Measurements from ENCODE around the gene ANKMY1.
"Not testable (repeated sequence)": the region's sequence is repeated elsewhere in the genome, so short reads cannot be mapped to it uniquely, and the experiment has no call there.

Gene ANKMY1

DNA sequence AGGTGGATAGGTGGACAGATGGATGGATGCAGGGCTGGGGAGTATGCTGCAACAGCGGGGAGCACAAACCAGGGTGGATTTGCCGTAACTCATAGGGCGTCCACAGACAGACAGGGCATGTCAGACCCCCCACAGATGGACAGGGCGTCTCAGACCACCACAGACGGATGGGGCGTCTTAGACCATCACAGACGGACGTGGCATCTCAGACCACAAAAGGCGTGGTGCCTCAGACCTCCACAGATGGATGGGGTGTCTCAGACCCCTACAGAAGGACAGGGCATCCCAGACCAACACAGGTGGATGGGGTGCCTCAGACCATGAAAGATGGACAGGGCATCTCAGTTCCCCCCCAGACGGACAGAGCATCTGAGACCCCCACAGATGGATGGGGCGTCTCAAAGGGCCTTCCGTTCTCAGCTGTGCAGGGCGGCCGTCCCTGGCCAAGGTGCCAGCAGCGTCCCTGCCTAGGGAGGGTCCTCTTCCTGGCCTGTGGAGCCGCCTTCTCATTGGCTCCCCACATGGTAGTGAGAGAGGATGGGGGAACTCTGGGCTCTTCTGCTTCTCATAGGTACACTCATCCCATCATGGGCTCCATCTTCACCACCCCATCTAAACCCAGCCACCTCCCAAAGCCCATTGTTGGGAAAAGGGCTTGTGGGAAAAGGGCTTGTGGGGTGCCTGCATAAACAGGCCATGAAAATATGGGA is 2.1 kb downstream of the ANKMY1 start:
- DNase-seq (ENCODE audit: low read depth in 2 of 2): no peak

DNA sequence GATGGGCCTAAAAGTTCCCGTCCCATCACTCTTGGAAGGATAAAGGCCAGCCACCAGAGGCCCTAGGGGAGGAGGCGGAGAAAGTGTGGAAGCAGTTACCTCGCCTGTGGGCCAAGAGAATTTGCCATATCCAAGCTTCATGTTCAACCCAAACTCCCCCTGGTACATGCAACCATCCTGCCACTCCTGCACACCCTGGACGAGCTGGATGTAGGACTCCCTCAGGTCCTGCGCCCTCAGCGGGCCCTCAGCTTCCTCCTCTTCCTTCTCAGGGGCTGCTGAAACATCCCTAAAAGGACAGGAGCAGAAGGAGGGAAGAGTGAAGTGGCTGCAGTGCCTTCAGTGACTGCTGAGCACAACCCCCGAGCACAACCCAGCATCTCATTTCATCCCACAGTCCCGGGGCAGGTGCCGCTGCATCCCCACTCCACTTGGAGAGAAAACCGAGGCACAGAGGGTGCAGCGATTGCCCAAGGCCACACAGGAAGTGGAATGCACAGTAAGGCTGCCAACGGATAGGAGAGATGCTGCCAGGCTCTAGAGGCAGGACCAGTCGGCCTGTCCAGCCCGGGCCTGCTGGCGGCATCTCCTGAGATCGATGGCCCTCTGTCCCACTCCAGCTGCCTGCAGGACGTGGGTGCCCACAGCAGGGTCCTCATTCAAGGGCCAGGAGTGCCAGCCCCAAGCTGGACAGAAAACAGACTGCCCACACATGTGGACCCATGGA is 2.9 kb downstream of the ANKMY1 start:
- no peak for DNase-seq (ENCODE audit: low read depth in 2 of 2)

DNA sequence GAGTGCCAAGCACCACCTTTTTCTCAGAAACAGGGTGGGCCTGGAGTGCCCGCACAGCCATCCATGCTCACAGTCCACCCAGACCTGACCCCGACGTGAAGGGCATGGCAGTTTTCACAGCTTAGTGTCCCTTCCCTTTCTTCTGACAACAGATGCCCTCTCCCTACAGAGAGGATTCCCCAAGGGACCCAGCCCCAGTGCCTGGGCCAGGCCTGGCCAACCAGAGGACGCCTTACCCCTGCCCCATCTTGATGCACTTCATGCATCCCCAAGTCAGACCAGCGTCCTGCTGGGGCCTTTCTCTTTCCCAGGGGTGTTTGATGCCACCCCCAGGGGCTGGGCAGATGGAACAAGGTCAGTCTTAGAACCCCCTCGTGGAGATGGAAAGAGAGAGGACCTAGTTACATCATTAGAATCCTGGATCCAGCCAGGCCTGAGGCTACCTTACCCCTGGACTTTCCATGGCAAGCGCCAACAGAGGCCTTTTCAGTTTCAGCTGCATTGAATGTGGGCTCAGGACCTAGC is 3.8 kb downstream of the ANKMY1 start:
- DNase-seq (ENCODE audit: low read depth in 2 of 2): no peak

DNA sequence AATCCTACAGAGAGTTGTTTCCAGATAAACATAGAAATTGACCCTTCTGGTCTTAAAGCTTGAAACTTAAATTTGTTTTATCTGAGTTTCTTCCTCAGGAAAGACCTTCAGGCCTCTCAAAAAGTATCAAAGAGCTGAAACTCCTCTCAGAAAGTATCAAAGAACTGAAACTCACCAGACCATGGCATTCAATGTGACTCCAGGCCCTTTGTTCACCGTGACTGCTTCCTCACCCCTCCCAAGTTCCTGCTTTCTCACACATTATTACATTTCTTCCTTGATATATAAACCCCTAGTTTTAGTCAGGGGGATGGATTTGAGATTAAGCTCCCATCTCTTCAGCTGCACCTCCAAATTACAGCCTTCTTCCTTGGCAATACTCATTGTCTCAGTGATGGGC is 6.0 kb downstream of the ANKMY1 start:
- no peak for DNase-seq (ENCODE audit: low read depth in 2 of 2)

DNA sequence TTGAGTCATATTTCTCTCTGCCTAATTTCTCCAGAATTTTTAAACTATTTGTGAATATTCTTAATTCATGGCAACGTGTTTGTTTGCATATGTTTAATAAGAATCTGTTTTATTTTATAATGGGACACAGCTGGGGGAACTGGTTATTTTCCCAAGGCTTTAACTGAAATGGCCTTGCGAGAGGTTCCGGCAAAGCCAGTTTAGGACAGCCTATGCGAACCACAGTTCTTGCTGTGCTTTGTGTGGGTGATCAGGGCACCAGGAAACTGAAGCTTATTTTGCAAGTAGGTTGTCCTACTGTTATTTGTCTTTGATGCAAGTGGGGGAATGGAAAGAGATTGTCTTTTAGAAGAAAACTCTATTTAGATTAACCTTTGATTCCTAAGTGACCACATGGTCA is 6.5 kb downstream of the ANKMY1 start:
- no peak for DNase-seq (ENCODE audit: low read depth in 2 of 2)

DNA sequence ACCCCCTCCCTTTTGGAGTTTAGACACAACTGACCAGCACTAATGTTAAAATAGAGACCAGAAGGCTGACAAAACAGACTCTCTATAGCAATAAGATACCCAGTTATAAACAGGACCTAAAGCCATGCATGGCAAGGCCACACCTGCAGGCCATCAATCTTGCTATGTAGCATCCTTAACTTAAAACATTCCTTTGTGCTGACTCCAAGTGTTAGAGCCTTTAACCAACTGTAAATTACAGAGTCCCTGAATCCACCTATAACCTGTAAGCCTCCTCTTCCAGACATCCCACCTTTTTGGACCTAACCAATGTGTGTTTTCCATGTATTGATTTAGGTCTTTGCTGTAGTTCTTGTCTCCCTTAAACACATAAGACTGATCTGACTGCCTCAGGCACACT is 17.9 kb downstream of the ANKMY1 start:
- DNase-seq (ENCODE audit: low read depth in 2 of 2): no peak

DNA sequence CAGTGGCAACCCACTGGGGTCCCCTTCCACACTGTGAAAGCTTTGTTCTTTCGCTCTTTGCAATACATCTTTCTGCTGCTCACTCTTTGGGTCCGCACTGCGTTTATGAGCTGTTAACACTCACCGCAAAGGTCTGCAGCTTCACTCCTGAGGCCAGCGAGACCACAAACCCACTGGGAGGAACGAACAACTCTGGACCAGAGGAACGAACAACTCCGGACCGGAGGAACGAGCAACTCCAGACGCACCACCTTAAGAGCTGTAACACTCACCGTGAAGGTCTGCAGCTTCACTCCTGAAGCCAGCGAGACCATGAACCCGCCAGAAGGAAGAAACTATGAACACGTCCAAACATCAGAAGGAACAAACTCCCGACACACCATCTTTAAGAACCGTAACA is 18.7 kb downstream of the ANKMY1 start:
- not testable (repeated sequence) for DNase-seq (ENCODE audit: low read depth in 2 of 2)

DNA sequence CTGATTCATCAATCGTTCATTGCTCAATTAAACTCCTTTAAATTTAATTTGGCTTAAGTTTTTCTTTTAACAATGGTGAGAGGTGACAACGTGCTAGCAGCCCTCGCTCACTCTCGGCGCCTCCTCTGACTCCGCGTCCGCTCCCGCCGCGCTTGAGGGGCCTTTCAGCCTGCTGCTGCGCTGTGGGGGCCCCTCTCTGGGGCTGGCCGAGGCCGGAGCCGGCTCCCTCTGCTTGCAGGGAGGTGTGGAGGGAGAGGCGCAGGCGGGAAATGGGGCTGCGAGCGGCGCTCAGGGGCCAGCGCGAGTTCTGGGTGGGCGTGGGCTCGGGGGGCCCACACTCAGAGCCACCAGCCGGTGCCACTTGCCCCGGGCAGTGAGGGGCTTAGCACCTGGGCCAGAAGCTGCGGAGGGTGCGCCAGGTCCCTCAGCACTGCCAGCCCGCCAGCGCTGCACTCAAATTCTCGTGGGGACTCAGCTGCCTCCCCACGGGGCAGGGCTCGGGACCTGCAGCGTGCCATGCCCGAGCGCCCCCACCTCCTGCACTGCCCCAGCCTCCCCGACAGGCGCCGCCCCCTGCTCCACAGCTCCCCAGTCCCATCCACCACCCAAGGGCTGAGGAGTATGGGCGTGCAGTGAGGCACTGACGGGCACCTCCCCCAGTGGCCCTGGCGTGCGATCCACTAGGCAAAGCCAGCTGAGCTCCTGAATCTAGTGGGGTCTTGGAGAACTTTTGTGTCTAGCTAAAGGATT is 19.6 kb downstream of the ANKMY1 start:
- no peak for DNase-seq (ENCODE audit: low read depth in 2 of 2)

DNA sequence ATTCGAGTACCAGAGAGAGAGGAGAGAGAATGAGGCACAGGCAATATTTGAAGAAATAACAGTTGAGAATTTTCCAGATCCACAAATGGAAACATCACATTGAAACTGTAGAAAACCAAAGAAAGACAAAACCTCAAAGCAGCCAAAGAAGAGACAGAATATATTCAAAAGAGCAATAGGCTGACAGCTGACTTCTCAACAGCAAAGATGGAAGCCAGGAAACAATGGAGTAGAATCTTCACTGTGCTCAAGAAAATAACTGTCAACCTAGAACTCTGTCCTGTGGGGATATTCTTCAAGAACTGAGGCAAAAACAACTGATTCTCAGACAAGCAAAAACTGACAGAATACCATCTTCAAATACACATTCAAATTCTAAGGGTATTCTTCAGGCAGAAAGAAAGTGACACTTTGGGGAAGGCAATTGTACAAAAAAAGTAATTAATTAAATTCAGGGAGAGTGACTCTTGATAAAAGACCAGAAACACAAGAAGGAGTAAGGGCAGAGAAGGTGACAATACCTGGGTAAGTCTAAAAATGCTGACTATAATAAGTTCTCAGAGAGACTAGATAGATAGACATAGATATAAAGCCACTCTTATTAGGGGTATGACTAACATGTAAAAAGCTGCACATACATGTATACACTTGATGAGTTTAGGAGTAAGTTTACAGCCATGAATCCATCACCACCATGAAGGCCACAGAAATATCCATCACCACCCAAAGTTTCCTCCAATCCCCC is 25.6 kb downstream of the ANKMY1 start:
- DNase-seq (ENCODE audit: low read depth in 2 of 2): no peak

DNA sequence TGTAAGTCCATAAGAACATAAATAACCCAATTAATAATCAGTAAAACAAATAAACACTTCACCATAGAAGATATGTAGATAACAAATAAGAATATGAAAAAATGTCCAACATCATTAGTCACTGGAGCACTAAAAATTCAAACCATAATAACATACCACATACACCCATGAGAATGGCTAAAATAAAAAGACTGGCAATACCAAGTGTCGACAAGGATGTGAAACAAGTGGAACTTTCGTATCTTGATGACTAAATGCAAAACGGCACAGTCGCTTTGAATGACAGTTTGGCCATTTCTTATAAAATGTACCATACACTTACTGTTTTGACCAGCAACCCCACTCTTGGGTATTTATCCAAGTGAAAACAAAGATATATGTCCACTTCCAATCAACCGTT is 26.8 kb downstream of the ANKMY1 start:
- no peak for DNase-seq (ENCODE audit: low read depth in 2 of 2)

DNA sequence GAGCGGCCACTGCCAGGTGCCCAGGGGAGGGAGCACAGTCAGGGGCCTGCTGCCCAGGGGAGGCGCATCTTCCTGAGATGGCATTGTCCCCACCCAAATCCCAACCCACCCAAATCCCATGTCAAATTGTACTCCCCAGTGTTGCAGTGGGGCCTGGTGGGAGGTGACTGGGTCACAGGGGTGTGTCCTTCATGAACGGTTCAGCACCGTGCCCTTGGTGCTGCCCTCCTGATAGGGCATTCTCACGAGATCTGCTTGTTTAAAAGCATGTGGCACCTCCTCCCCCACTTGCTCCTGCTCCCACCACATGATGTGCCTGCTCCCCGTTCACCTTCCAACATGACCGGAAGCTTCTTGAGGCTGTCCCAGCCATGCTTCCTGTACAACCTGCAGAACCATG is 27.6 kb downstream of the ANKMY1 start:
- no peak for DNase-seq (ENCODE audit: low read depth in 2 of 2)

DNA sequence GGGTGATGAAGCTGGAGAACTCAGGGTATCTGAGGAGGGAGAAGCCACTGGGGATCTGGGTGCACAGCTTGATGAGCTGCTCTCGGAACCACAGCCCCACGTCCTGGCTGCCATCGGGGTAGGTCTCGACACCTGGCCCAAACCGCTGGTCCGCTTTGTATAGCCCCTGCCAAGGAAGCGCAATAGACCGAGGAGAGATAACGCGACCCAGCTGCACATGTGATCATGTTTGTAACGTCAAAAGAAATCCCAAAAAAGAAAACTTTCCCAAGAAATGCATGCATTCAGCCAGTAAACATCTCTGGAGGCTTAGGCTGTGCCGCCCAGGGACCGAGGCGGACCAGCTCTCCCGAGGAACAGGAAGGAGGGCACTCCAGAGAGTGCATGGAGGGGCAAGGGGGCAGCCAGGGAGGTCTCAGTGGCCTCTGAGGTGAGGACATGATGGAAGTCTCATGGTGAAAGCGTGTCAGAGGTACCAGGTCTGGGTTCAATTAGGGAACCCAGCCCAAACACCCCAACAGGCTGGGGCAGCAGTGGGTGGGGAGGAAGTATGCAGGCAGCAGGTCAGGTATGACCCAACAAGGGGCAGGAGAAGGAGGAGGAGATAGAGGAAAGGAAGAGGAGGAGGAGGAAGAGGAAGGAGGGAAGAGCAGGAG is 28.3 kb downstream of the ANKMY1 start:
- no peak for DNase-seq (ENCODE audit: low read depth in 2 of 2)

DNA sequence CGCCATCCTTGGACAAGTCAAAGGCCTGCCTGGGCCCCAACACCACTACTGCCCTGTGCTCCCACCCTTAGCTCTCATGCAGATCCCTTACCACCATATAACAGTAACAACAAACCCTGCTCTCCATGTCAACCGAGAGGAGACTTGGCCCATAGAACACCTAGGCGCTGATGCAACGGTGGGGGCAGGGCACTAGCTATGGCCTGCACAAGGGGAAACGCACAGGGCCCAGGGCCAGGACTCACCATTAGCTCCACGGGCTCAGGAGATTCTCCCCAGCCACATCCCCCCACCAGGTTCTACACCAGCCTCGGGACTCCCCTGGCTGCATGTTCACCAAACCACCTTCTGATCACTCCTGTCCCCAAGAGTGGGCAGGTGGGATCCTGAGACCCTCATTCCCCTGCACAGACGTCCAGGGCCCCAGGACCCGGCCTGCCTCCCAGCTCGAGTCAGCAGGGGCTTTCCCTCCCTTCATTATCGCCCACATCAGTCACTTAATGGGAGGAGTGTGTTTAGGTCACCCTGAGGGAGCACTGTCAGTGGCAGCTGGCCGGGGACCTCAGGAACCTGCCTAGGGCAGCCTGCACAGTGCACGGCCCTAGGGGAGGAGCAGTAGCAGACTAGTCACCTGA is 29.3 kb downstream of the ANKMY1 start:
- no peak for DNase-seq (ENCODE audit: low read depth in 2 of 2)

DNA sequence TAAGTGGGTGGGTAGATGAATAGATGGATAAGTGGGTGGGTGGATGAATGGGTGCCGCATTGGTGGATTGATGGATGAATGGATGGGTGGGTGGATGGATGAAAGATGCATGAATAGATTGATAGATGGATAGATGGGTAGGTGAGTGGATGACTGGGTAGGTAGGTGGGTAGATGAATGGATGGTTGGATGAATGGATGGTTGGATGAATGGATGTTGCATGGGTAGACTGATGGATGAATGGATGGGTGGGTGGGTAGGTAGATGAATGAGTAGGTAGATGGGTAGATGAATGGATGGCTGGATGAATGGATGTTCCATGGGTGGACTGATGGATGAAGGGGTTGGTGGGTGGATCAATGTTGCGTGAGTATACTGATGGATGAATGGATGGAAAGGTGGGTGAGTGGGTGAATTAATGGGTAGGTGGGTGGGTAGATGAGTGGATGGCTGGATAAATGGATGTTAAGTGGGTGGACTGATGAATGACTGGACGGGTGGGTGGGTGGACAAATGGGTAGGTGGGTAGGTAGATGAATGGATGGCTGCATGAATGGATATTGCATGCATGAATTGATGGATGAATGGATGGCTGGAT is 30.5 kb downstream of the ANKMY1 start:
- DNase-seq (ENCODE audit: low read depth in 2 of 2): no peak

DNA sequence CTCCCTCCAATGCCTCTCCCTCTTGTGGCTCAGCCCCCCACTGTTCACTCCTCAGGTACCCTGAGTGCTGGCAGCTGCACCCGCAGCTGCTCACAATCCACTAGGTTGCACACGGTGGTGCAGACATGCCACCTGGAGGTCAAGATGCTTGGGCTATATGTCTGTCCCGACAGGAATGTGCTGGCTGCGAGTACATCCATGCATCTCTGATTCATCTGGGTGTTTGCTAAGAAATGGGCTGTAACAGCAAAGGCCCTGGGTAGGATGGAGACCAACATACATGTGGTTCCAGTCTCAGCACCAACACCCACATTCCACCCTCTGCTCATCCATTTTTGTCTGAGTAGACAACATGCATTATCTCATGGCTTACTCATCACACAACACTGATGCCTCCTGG is 31.3 kb downstream of the ANKMY1 start:
- no peak for DNase-seq (ENCODE audit: low read depth in 2 of 2)

DNA sequence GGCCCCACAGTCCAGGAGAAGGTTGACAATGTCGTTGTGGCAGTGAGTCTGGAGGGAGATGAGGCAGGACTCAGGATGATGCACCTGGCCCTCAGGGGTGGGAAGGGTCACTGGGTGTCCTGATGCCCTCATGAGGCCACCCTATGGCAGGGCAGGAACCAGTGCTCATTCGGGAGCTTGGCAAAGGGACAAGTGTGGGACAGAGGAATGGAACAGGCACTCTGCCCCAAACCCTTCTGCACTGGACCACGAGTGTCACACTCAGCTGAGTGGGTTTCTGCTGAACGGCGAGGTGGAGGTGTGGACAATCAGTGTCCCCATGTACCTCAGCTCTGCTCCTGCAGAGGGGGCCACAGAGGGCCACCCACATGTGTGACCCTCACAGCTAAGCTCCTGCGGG is 32.0 kb downstream of the ANKMY1 start:
- DNase-seq (ENCODE audit: low read depth in 2 of 2): no peak

DNA sequence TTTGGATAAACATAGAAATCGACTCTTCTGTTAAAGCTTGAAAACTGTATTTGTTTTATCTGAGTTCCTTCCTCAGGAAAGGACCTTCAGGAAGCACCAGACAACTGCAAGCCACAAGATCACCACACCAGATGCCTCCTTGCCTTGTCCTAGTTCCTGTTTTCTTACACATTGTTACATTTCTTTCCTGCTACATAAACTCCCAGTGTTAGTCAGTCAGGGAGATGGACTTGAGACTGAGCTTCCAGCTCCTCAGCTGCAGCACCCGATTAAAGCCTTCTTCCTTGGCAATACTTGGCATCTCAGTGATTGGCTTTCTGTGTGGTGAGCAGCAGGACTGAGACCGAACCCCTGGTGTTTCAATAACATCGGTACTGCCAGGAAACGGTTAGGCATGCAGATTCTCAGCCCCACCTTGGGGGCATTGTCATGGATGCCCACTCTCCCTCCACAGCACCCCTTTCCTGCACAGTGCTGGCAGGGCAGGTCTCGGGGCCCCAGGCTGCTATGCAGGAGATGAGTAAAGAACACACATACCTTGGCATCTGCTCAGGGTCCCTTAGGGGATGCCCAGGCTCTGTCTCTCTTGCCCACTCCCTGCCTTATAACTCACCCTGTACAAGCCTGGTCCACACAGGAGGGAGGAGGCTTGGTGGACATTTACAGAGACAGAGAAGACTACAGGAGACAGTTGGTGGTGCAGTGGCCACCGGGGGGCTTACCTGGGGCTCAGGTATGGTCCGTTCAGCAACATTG is 32.6 kb downstream of the ANKMY1 start:
- no peak for DNase-seq (ENCODE audit: low read depth in 2 of 2)

DNA sequence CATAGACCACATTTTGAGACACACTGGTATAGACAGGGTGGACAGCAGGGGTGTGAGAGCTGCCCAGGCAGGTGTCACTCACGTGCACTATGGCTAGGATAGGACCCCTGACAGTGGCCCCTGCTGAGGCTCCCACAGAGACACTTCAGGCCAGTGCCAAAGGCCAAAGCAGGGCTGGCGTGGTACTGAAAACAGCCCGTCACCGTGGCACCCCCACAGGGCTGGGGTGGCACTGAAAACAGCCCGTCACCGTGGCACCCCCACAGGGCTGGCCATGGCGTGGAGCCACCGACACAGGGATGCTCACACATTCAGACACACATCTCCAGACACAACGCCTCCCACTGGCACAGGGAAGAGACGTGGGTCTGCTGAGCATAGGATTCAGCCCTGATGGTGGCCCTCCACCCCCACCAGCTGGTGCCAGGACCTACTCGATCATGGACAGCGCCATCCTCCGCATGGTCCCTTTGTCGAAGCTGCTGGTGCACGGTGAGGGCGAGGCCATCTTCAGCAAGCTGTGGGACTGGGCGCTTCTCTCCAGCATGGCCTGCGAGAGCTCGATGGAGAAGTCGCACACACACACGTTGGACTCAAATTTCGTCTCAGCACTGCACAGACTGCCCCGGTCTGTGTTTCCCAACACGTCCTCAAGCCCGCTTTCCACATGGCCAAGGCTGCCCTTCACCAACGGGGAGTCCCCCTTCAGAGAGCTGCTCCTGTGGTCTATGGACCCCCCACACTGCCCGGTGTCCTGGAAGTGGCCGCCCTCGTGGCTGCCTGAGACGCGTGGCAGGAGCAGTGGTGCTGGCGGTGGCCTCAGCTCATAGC is 34.1 kb downstream of the ANKMY1 start:
- DNase-seq (ENCODE audit: low read depth in 2 of 2): no peak

DNA sequence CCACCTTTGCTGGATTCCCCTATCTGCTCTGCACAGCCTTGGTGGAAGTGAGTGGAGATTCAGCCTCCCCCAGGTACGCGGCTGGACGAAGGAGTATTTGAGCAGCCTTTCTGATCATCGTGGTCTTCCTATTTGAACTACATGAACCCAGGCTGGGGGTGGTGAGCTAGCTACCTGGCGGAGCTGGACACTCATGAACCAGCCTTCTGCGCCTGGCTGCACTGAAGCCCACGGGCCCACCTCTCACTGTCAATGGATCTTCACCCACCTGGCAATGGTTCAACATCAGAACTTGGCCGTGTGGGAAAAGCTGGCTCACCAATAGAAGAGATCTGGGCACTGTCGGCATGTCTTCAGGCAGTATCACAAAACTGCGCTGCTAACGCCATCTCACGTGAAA is 35.4 kb downstream of the ANKMY1 start:
- DNase-seq (ENCODE audit: low read depth in 2 of 2): no peak

Measured in stimulated activated CD8-positive, alpha-beta memory T cell treated with anti-CD3 and anti-CD28 coated beads, Interleukin-15, amount 100 ng/mL, for 4 hours (primary cell).